GM21786 (cell line): Measurements from ENCODE around the gene SEMA6A.
A peak's percentile ranks its signal among the peaks of the same experiment; 100 is the strongest.

Experiments
- ATAC-seq: cut with Tn5 transposase; IDR thresholded peaks from one replicate; pipeline ENCODE4 v1.9.1; 2021; ENCODE audit not compliant: unreplicated experiment

The SEMA6A gene

GRCh38 chr5:116467465-116467843, 107.2 kb downstream of the SEMA6A start:
- ATAC-seq: no peak

GRCh38 chr5:116466727-116467464, 107.7 kb downstream of the SEMA6A start:
- ATAC-seq: no peak

GRCh38 chr5:116465411-116465810, 109.2 kb downstream of the SEMA6A start:
- no peak for ATAC-seq

GRCh38 chr5:116464144-116464708, 110.4 kb downstream of the SEMA6A start:
- ATAC-seq: no peak

- no peak for ATAC-seq
Measured at GRCh38 chr5:116462500-116462899, 112.1 kb downstream of the SEMA6A start.

- ATAC-seq: no peak
Measured at GRCh38 chr5:116459301-116459700, 115.3 kb downstream of the SEMA6A start.

- ATAC-seq: no peak
Measured at GRCh38 chr5:116457062-116457461, 117.6 kb downstream of the SEMA6A start.

GRCh38 chr5:116456036-116456435, 118.6 kb downstream of the SEMA6A start:
- no peak for ATAC-seq

GRCh38 chr5:116455061-116455460, 119.6 kb downstream of the SEMA6A start:
- no peak for ATAC-seq

- peak; percentile 100 for ATAC-seq
Measured at GRCh38 chr5:116454417-116454927, 120.2 kb downstream of the SEMA6A start.

GRCh38 chr5:116453988-116454411, 120.6 kb downstream of the SEMA6A start:
- no peak for ATAC-seq

- no peak for ATAC-seq
Measured at GRCh38 chr5:116452774-116453368, 121.8 kb downstream of the SEMA6A start.

- no peak for ATAC-seq
Measured at GRCh38 chr5:116451905-116452450, 122.6 kb downstream of the SEMA6A start.

- ATAC-seq: no peak
Measured at GRCh38 chr5:116451066-116451465, 123.6 kb downstream of the SEMA6A start.

- ATAC-seq: no peak
Measured at GRCh38 chr5:116449458-116449857, 125.2 kb downstream of the SEMA6A start.

GRCh38 chr5:116448870-116449427, 125.7 kb downstream of the SEMA6A start:
- ATAC-seq: no peak

- ATAC-seq: no peak
Measured at GRCh38 chr5:116448450-116448849, 126.2 kb downstream of the SEMA6A start.

- ATAC-seq: no peak
Measured at GRCh38 chr5:116446356-116447005, 128.1 kb downstream of the SEMA6A start.

GRCh38 chr5:116445311-116445710, 129.3 kb downstream of the SEMA6A start:
- no peak for ATAC-seq

- ATAC-seq: no peak
Measured at GRCh38 chr5:116444373-116445295, 130.0 kb downstream of the SEMA6A start.
